Breast epithelium (tissue), 3 donors: ENCODE measurements around the gene SPON1.

ENCODE experiments used
- CTCF ChIP-seq, 3 donors: fragments of 450-650 bp; IDR thresholded peaks; one replicate each; pipeline ENCODE4 v1.5.1; 2016 to 2017; ENCODE audit warnings: antibody characterized with exemption in 3 of 3, mild to moderate bottlenecking in 3 of 3, moderate library complexity in 3 of 3
- POLR2A ChIP-seq: fragments of 450-650 bp; IDR thresholded peaks from one replicate; pipeline ENCODE4 v1.6.1; 2016; ENCODE audit warnings: antibody characterized with exemption, mild to moderate bottlenecking, moderate library complexity
- POLR2AphosphoS5 ChIP-seq, 3 donors: sonication (generic); formaldehyde crosslinking; IDR thresholded peaks; one replicate each; pipeline ENCODE4 v1.6.1; 2017; ENCODE audit warnings: antibody characterized with exemption in 3 of 3

GRCh38 chr11:13928566-13929251 lies 33.8 kb upstream of the SPON1 start:
- no peak for TF ChIP-seq CTCF (IDR thresholded peaks at IDR 0.05)
- TF ChIP-seq POLR2A = no peak
- no peak for TF ChIP-seq POLR2AphosphoS5 (IDR thresholded peaks at IDR 0.05)
